ENCODE results near the gene EIF3D.
A peak's percentile ranks its signal among the peaks of the same experiment; 100 is the strongest.

The EIF3D gene

GRCh38 chr22:36461665-36462649 is 67.0 kb downstream of the EIF3D start:
- peak; percentile 80 to 92 for DNase-seq (ENCODE audit: low read depth in 2 of 2)
- no peak for TF ChIP-seq CTCF (IDR thresholded peaks at IDR 0.05; ENCODE audit: low read depth, low read length)
- H3K4me3 ChIP-seq (replicated peaks in 1 of 2; ENCODE audit: low read depth in 2 of 2, low read length in 2 of 2), result no peak overlapping the region

Data from cardiac fibroblast (primary cell).